ENCODE measurements around the gene TST. TPM values are rescaled to one million over a fixed set of nuclear protein-coding genes. Genes with fewer than 3 reads are reported as not detected.

The TST gene
- total RNA-seq, 2 donors from 2014 or later, result 507 to 576 TPM

- intact Hi-C loops (cut with DNase I, micrococcal nuclease), result no loop called here
- DNase-seq, result no peak
- no peak for ATAC-seq
Measured at GRCh38 chr22:36968249-36968964, 50.8 kb downstream of the TST start.

GRCh38 chr22:36966851-36967540 lies 52.3 kb downstream of the TST start:
- intact Hi-C loops (cut with DNase I, micrococcal nuclease), result no loop called here
- DNase-seq (no peak), ATAC-seq (no peak)

- DNase-seq, result no peak
- ATAC-seq, result no peak
- intact Hi-C loops (cut with DNase I, micrococcal nuclease), result no loop called here
Measured at GRCh38 chr22:36965696-36966095, 53.6 kb downstream of the TST start.

GRCh38 chr22:36964106-36964505 lies 55.1 kb downstream of the TST start:
- ATAC-seq (no peak), DNase-seq (no peak)
- intact Hi-C loops (cut with DNase I, micrococcal nuclease), result no loop called here

- ATAC-seq (no peak), DNase-seq (no peak)
- intact Hi-C loops (cut with DNase I, micrococcal nuclease), result no loop called here
Measured at GRCh38 chr22:36963302-36963701, 55.9 kb downstream of the TST start.

- DNase-seq (no peak), ATAC-seq (no peak)
- intact Hi-C loops (cut with DNase I, micrococcal nuclease), result no loop called here
Measured at GRCh38 chr22:36961626-36962025, 57.6 kb downstream of the TST start.

Other genes starting within 250 kb of the TST start
- 10 to 100 TPM; 26.5 to 30.1 TPM for gene IFT27, start 243.3 kb downstream of the TST start, total RNA-seq
- not detected for gene PVALB, start 202.4 kb downstream of the TST start, total RNA-seq
- 10 to 100 TPM in 1 of 2 donors, 1 to 10 TPM in 1; 6.3 to 11.2 TPM for gene NCF4, start 158.4 kb downstream of the TST start, total RNA-seq
- gene CSF2RB, start 105.8 kb downstream of the TST start, total RNA-seq, result 1 to 10 TPM; 2.9 to 5.6 TPM
- gene MPST, start 295 bp upstream of the TST start, total RNA-seq, result 100 to 1,000 TPM; 221 to 250 TPM
- gene KCTD17, start 32.3 kb upstream of the TST start, total RNA-seq, result 10 to 100 TPM; 33.2 to 41.1 TPM
- 1 to 10 TPM in 1 of 2 donors, under 1 TPM in 1; 0.56 to 3.1 TPM for gene TMPRSS6, start 90.3 kb upstream of the TST start, total RNA-seq
- gene IL2RB, start 130.5 kb upstream of the TST start, total RNA-seq, result 1 to 10 TPM; 2.9 to 7.0 TPM
- 10 to 100 TPM in 1 of 2 donors, 1 to 10 TPM in 1; 9.9 to 14.2 TPM for gene C1QTNF6, start 168.8 kb upstream of the TST start, total RNA-seq
- gene SSTR3, start 193.0 kb upstream of the TST start, total RNA-seq, result under 1 TPM in 1 of 2 donors, not detected in 1; 0.17 TPM
- 10 to 100 TPM; 20.9 to 22.6 TPM for gene RAC2, start 224.8 kb upstream of the TST start, total RNA-seq